ENCODE data around the gene ZBTB7C. TPM values are rescaled to one million over a fixed set of nuclear protein-coding genes. Genes with fewer than 3 reads are reported as not detected.

The ZBTB7C gene
- total RNA-seq, 4 donors from 2014 or later, result 38.2 to 92.3 (median 52.4) TPM

DNA sequence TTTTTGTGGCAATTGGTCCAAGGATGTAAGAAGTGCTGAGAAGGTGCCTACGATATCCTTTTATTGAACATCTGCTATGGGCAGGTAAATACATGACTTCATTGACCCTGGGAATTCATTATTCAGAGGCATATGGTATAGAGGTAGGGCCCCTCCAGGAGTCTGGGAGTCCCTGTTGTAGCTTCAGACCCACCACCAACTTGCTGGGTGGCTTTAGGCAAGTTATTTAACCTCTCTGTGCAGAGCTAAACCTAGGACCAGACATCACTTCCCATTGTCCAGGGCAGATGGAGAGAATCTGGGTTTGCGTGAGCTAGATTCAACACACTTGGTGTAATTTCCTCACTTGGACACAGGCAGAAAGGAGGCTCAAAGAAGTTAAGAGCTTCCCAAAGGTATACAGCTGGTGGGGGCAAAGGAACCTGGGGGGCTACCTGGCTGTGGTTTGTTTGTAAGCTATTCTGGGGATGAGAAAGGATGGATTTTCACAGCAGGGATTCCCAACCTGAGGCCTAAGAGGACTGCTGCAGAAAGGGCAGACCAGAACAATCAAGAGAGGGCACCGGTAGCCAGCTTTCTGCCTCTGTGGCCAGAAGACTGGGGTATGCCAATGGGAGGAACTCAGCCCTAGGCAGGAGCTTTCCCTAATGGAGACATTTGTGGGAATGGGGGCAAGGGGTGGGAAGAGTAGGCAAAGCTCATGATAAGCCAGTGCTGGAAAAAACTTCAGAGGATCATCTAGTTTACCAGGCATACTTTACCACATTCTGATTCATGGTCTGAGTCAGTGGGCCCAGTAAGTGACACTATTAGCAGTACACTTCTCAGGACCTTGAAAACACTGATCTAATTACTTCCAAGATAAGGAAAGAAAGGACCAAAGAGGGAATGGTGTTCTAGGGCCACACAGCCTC, 376.1 kb downstream of the ZBTB7C start:
- 88 to 93% methylated on average over 3 of the region's 3 CpGs for WGBS, 2 donors
- intact Hi-C loops (cut with DNase I), result loop anchor here (10.0 kb wide), 2 partner anchors 312 to 412 kb away; no protein-coding TSS in a partner anchor
- Histone ChIP-seq H3K9me3 (no peaks in the 10 kb centered on the region), H3K27me3 (no peaks in the 10 kb centered on the region), H3K4me3 (no peak overlapping the region), H3K27ac (peak overlapping the region; percentile 33 to 61 (median 40)), H3K4me1 (peaks cover 29 to 97% (median 43%) of the 10 kb centered on the region in 3 donors), H3K36me3 (peaks cover 0 to 51% (median 7%) of the 10 kb centered on the region in 3 donors)
- TF ChIP-seq POLR2A (IDR thresholded peaks at IDR 0.05), result no peak
- TF ChIP-seq, protein P1, sequence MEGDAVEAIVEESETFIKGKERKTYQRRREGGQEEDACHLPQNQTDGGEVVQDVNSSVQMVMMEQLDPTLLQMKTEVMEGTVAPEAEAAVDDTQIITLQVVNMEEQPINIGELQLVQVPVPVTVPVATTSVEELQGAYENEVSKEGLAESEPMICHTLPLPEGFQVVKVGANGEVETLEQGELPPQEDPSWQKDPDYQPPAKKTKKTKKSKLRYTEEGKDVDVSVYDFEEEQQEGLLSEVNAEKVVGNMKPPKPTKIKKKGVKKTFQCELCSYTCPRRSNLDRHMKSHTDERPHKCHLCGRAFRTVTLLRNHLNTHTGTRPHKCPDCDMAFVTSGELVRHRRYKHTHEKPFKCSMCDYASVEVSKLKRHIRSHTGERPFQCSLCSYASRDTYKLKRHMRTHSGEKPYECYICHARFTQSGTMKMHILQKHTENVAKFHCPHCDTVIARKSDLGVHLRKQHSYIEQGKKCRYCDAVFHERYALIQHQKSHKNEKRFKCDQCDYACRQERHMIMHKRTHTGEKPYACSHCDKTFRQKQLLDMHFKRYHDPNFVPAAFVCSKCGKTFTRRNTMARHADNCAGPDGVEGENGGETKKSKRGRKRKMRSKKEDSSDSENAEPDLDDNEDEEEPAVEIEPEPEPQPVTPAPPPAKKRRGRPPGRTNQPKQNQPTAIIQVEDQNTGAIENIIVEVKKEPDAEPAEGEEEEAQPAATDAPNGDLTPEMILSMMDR (IDR thresholded peaks at IDR 0.05), result no peak
- no peak for DNase-seq

DNA sequence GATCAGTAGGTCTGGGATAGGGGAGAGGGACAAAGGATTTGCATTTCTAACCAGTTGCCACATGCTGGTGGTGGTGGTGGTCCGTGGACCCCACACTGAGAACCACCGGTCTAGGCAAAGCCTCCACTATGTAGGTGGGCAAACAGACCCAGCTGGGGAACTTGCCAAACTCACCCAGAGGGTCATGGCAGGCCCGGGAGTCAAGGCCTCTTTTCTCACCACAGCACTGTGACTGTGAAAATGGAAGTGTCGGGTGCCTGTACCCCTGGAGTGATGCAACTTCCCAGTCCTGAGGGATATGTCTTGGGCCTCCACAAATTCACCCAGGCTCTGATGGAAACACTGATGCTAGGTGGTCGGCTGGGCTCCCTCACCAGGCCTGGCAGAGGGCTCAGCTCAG, 377.5 kb downstream of the ZBTB7C start:
- Histone ChIP-seq H3K9me3 (no peaks in the 10 kb centered on the region), H3K27ac (peak overlapping the region; percentile 47 to 80 (median 62)), H3K27me3 (no peaks in the 10 kb centered on the region), H3K4me1 (peaks cover 20 to 97% (median 40%) of the 10 kb centered on the region in 3 donors), H3K4me3 (no peak overlapping the region), H3K36me3 (peaks cover 0 to 47% (median 7%) of the 10 kb centered on the region in 3 donors)
- WGBS, 2 donors, result 67 to 84% methylated on average over 3 of the region's 5 CpGs
- intact Hi-C loops (cut with DNase I), result loop anchor here (10.0 kb wide), 2 partner anchors 313 to 413 kb away; no protein-coding TSS in a partner anchor
- DNase-seq, result no peak
- no peak for TF ChIP-seq POLR2A (IDR thresholded peaks at IDR 0.05)
- TF ChIP-seq, protein P1 (IDR thresholded peaks at IDR 0.05), result no peak

DNA sequence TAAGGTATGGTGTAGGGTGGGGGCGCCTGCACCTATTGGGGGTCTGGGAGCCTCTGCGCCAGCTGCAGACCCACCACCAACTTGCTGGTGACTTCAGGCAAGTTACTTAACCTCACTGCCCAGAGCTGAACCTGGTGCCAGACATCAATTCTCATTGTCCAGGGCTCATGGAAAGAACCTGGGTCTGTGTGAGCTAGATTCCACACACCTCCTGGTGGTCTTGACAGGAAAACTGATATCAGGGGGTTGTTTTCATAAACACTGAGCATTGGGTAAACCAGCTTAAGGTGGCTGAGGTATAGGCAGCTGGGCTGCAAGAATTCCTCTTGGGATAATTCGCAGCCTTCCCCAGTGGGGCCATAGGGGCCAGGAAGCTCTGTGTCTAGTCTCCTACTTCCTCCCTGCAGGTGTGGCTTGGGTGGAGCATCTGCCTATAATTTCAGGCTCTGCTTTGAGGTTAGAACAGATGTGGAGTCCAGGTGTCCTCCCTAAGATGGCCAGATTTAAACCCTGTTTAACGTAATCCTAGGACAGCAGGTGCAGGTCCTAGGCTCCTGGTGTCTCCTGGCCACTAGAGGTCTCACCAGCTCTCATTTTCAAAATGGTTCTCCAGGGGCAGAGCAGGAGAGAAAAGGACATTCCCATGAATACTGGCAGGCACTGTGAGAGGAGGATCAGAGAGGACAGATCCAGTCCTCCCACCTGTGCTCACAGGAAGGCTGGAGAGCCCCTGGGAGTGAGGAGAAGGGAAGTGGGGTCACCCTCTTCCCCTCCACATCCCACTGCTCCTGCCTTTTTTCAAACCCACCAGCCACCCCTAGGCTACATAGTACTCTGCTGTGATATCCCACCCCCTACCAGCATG, 378.3 kb downstream of the ZBTB7C start:
- intact Hi-C loops (cut with DNase I), result loop anchor here (10.0 kb wide), 2 partner anchors 314 to 414 kb away; no protein-coding TSS in a partner anchor
- no peak for TF ChIP-seq POLR2A (IDR thresholded peaks at IDR 0.05)
- TF ChIP-seq, protein P1 (IDR thresholded peaks at IDR 0.05), result peak; percentile 30 to 79 (median 69)

DNA sequence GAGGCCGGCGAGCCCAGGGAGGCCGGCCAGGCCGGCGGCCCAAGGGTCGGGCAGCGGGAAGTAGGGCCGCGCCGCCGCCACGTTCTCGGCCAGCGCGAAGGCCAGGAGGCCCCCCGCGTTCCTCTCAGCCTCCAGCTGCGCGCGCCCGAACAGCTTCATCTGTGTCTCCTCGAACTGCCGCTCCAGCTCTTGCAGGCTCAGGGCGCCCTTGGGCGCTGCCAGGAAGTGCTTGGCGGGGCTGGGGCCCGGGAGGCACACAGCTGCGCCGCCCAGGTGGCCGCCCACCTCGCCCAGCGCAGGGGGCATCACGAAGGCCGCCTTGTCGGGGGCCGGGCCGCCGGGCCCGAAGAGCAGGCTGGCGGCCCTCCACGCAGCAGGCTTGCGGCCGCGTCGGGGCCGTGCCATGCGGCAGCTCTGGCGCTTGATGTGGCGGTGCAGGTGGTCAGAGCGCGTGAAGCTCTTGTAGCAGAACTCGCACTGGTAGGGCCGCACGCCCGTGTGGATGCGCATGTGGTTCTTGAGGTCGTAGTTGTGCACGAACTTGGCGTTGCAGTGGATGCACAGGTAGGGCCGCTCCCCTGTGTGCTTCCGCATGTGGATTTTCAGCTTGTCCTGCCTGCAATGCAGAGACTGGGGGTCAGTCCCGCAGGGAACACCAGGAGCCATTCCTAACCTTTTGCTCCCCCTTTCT, 379.7 kb downstream of the ZBTB7C start:
- no peaks in the 10 kb centered on the region for H3K27me3 ChIP-seq
- DNase-seq, result no peak
- WGBS, 2 donors, result 95% methylated on average over 3 of the region's 62 CpGs; no CpG with 5 or more reads in 1 of the 2 donors
- H3K36me3 ChIP-seq, result peaks cover 0 to 42% (median 7%) of the 10 kb centered on the region in 3 donors
- no peak for TF ChIP-seq POLR2A (IDR thresholded peaks at IDR 0.05)
- TF ChIP-seq, protein P1 (IDR thresholded peaks at IDR 0.05), result no peak
- H3K9me3 ChIP-seq, result no peaks in the 10 kb centered on the region
- H3K4me3 ChIP-seq, result no peak overlapping the region
- H3K27ac ChIP-seq, result peak overlapping the region in 3 of 4 donors; percentile 47 to 80 (median 70)
- H3K4me1 ChIP-seq, result peaks cover 17 to 96% (median 40%) of the 10 kb centered on the region in 3 donors
- intact Hi-C loops (cut with DNase I), result no loop called here

More for the DNA sequence above, 378.3 kb downstream of the ZBTB7C start:
- no peaks in the 10 kb centered on the region for H3K27me3 ChIP-seq
- peaks cover 0 to 50% (median 7%) of the 10 kb centered on the region in 3 donors for H3K36me3 ChIP-seq
- 20 to 78% methylated on average over 1 of the region's 4 CpGs for WGBS, 2 donors
- no peaks in the 10 kb centered on the region for H3K9me3 ChIP-seq
- no peak for DNase-seq
- peak overlapping the region; percentile 47 to 80 (median 62) for H3K27ac ChIP-seq
- no peak overlapping the region for H3K4me3 ChIP-seq
- peaks cover 15 to 96% (median 40%) of the 10 kb centered on the region in 3 donors for H3K4me1 ChIP-seq

All from esophagus squamous epithelium (tissue), 5 donors.